ENCODE data around the gene SDK2. TPM values are rescaled to one million over a fixed set of nuclear protein-coding genes. Genes with fewer than 3 reads are reported as not detected.

Gene SDK2
- polyA plus RNA-seq, 3 donors, result 0.01 TPM; not detected in 2

GRCh38 chr17:73453090-73453489 is 191.2 kb downstream of the SDK2 start:
- no CpG with 5 or more reads among the region's 1 CpG for WGBS (ENCODE audit: insufficient coverage)
- Histone ChIP-seq H3K4me2 (replicated peaks; ENCODE audit: extremely low read depth, low read length, poor library complexity, severe bottlenecking) (no peak overlapping the region), H2AFZ (ENCODE audit: insufficient read depth, low read depth, low read length, poor library complexity, severe bottlenecking) (no peak overlapping the region), H4K20me1 (ENCODE audit: insufficient read depth, low read length) (no peaks in the 10 kb centered on the region), H3K4me3 (replicated peaks in 1 of 3; ENCODE audit: low read depth in 2 of 3, low read length in 3 of 3) (no peak overlapping the region), H3K9ac (ENCODE audit: insufficient read depth, low read length, poor library complexity, severe bottlenecking) (no peak overlapping the region), H3K79me2 (ENCODE audit: insufficient read depth, low read length) (no peaks in the 10 kb centered on the region), H3K9me3 (replicated peaks in 1 of 2; ENCODE audit: control insufficient read depth in 1 of 2, insufficient read depth in 1 of 2, low read length in 2 of 2) (no peaks in the 10 kb centered on the region), H3K27me3 (ENCODE audit: control insufficient read depth in 2 of 2, insufficient read depth in 2 of 2, low read length in 2 of 2) (no peaks in the 10 kb centered on the region), H3K36me3 (replicated peaks in 1 of 2; ENCODE audit: control insufficient read depth in 1 of 2, insufficient read depth in 2 of 2, low read length in 2 of 2) (no peaks in the 10 kb centered on the region), H3K4me1 (ENCODE audit: control insufficient read depth in 1 of 2, insufficient read depth in 2 of 2, low read length in 2 of 2) (no peaks in the 10 kb centered on the region), H3K27ac (ENCODE audit: low read depth in 1 of 2, low read length in 2 of 2) (no peak overlapping the region)
- Mint-ChIP-seq H3K4me3 (no peak overlapping the region), H3K36me3 (no peaks in the 10 kb centered on the region), H3K27ac (no peak overlapping the region), H3K4me1 (no peaks in the 10 kb centered on the region), H3K9me3 (peaks cover 0 to 12% (median 3%) of the 10 kb centered on the region in 7 donors), H3K27me3 (ENCODE audit: low read depth in 3 of 3) (peaks cover 0 to 4% (median 3%) of the 10 kb centered on the region in 3 donors)
- DNase-seq, result no peak
- TF ChIP-seq, protein P1, sequence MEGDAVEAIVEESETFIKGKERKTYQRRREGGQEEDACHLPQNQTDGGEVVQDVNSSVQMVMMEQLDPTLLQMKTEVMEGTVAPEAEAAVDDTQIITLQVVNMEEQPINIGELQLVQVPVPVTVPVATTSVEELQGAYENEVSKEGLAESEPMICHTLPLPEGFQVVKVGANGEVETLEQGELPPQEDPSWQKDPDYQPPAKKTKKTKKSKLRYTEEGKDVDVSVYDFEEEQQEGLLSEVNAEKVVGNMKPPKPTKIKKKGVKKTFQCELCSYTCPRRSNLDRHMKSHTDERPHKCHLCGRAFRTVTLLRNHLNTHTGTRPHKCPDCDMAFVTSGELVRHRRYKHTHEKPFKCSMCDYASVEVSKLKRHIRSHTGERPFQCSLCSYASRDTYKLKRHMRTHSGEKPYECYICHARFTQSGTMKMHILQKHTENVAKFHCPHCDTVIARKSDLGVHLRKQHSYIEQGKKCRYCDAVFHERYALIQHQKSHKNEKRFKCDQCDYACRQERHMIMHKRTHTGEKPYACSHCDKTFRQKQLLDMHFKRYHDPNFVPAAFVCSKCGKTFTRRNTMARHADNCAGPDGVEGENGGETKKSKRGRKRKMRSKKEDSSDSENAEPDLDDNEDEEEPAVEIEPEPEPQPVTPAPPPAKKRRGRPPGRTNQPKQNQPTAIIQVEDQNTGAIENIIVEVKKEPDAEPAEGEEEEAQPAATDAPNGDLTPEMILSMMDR (IDR thresholded peaks at IDR 0.05), result no peak
- intact Hi-C loops (cut with micrococcal nuclease), result no loop called here

DNA sequence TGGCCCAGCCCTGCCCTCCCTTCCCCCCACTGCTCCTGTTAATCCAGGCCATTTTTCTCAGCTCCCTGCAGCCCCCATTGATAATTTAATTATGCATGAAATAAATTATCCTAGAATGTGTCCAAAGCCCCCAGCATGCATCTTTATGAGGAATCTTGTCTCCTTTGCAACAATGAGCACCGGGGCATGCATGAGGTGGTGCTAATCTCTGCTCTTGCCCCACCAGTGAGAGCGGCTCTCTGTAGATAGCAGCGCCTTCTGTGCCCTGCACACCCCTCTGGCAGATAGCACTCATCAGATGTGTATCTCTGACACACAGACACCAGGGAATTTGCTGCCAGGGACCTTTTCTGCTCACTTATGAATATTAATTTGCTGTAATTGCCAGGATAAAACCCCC is 192.2 kb downstream of the SDK2 start:
- no peak overlapping the region for H3K27ac ChIP-seq (ENCODE audit: low read depth in 1 of 2, low read length in 2 of 2)
- TF ChIP-seq, protein P1 (IDR thresholded peaks at IDR 0.05), result no peak
- H3K27me3 Mint-ChIP-seq (ENCODE audit: low read depth in 3 of 3), result peaks cover 0 to 4% (median 3%) of the 10 kb centered on the region in 3 donors
- H3K9ac ChIP-seq (ENCODE audit: insufficient read depth, low read length, poor library complexity, severe bottlenecking), result no peak overlapping the region
- no peak overlapping the region for H3K4me2 ChIP-seq (replicated peaks; ENCODE audit: extremely low read depth, low read length, poor library complexity, severe bottlenecking)
- no peak for DNase-seq
- no peaks in the 10 kb centered on the region for H3K27me3 ChIP-seq (ENCODE audit: control insufficient read depth in 2 of 2, insufficient read depth in 2 of 2, low read length in 2 of 2)
- no peaks in the 10 kb centered on the region for H3K4me1 Mint-ChIP-seq
- H3K4me3 Mint-ChIP-seq, result no peak overlapping the region
- 96% methylated on average over 3 of the region's 3 CpGs for WGBS (ENCODE audit: insufficient coverage)
- H3K36me3 Mint-ChIP-seq, result no peaks in the 10 kb centered on the region
- peak overlapping the region in 1 of 7 donors; percentile 26 for H3K27ac Mint-ChIP-seq
- peaks cover 0 to 12% (median 3%) of the 10 kb centered on the region in 7 donors for H3K9me3 Mint-ChIP-seq
- H2AFZ ChIP-seq (ENCODE audit: insufficient read depth, low read depth, low read length, poor library complexity, severe bottlenecking), result no peak overlapping the region
- no peaks in the 10 kb centered on the region for H3K36me3 ChIP-seq (replicated peaks in 1 of 2; ENCODE audit: control insufficient read depth in 1 of 2, insufficient read depth in 2 of 2, low read length in 2 of 2)
- H3K79me2 ChIP-seq (ENCODE audit: insufficient read depth, low read length), result no peaks in the 10 kb centered on the region
- H3K4me3 ChIP-seq (replicated peaks in 1 of 3; ENCODE audit: low read depth in 2 of 3, low read length in 3 of 3), result no peak overlapping the region
- intact Hi-C loops (cut with micrococcal nuclease), result no loop called here
- no peaks in the 10 kb centered on the region for H4K20me1 ChIP-seq (ENCODE audit: insufficient read depth, low read length)
- no peaks in the 10 kb centered on the region for H3K9me3 ChIP-seq (replicated peaks in 1 of 2; ENCODE audit: control insufficient read depth in 1 of 2, insufficient read depth in 1 of 2, low read length in 2 of 2)
- no peaks in the 10 kb centered on the region for H3K4me1 ChIP-seq (ENCODE audit: control insufficient read depth in 1 of 2, insufficient read depth in 2 of 2, low read length in 2 of 2)
